CD4-positive, alpha-beta T cell treated with Interleukin-6 at 100 ng/mL for 8 hours (primary cell): ENCODE measurements around the gene ABLIM3.

ENCODE experiments used
- DNase-seq: peaks from one replicate; pipeline ENCODE4 v3.0.0-alpha.2; 2020; ENCODE audit warnings: mixed read lengths, low spot score

ABLIM3 gene

DNA sequence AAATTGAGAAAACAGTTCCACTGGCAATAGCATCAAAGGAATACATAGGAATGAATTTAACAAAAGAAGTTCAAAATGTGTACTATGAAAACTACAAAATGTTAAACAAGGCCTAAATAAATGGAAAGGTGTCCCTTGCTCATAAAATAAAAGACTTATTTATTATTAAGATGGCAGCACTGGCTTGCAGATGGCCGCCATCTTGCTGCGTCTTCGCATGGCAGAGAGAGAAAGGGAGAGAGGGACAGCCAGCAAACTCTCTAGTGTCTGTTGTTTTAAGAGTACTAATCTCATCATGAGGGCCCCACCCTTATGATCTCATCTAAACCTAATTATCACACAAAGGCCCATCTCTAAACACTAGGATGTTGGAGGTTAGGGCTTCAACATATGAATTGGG lies 47.1 kb downstream of the ABLIM3 start:
- DNase-seq, result no peak

DNA sequence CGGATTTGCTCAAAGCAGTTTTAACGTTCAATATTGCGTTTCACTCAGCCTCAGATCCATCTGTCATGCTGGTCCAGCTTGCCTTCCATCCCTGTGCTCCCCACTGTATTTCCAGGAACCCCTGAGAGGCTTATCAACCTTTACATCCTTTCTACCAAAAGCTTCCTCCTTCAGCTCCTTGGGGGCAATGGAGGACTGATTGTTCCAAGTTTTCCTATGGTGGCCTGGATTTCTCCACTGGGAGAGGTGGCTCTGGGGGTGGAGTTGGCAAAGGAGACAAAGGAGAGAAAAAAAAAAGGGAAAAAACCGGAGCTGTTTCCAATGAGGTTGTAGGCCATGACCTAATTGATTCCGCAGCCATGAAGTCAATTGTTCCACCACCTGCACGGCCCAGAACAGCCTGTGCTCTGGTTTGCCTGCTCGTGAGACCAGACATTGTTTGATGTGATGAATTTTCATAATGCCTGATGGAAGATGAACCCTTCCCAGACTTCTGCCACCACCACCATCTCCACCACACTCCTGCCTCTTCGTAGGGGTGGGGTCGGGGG lies 54.1 kb downstream of the ABLIM3 start:
- no peak for DNase-seq

DNA sequence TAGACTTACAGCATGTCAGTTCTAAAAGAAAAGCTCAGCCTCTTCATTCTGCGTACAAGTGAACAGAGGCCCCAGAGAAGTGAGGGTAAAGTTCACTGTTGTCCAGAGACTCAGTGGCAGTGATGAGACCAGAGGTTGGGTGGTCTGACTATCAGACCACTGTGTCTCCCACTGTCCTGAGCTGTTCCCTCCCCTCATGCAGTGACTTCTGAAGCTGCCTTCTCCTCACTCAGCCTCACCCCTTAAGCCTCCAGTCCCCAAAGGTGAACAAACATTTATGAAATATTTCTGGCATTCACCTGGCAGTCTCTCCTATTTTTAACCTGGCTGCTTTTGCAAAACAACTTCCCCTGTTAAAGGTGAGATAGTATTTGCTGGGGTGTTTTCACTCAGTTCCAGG lies 54.7 kb downstream of the ABLIM3 start:
- DNase-seq, result no peak

DNA sequence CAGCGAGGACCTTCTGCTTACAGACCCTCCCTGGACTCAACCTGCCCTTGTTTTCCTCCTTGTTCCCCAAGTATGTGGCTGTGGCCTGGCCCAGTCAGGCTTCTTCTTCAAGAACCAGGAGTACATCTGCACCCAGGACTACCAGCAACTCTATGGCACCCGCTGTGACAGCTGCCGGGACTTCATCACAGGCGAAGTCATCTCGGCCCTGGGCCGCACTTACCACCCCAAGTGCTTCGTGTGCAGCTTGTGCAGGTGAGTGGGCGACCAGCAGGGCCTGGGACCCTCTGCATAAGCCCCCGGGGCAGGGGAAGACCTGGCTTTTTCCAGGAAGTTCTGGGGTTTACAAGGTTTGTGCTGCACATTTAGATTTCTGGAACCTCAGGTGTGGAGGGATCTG lies 56.9 kb downstream of the ABLIM3 start:
- DNase-seq, result no peak

- no peak for DNase-seq
Observed at GRCh38 chr5:149200355-149200754, 59.1 kb downstream of the ABLIM3 start.

DNA sequence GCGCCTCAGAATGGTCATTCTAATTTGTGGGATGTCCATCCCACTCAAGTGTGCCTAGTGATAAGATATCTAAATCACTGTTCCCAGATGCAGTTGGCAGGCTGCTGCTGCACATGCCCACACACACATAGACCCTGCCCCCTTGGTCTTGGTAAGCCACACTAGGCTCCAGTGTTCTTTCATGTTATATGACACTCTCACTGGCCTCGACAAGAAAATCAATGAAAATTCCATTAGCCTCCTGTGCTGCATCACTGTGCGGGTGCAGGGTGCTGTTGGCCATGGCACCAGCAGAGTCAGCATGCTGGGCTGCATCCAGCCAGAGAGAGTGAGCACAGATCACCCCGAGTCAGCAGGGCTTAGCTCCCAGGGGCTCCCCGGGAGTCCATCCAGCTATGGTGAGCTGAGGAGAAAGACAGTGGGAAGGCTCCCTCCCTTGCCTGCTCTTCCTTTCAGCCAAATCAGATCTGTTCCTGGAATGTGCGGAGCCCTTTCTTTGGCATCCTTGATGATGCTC lies 59.9 kb downstream of the ABLIM3 start:
- DNase-seq, result no peak

GRCh38 chr5:149202910-149203451 lies 61.7 kb downstream of the ABLIM3 start:
- no peak for DNase-seq

DNA sequence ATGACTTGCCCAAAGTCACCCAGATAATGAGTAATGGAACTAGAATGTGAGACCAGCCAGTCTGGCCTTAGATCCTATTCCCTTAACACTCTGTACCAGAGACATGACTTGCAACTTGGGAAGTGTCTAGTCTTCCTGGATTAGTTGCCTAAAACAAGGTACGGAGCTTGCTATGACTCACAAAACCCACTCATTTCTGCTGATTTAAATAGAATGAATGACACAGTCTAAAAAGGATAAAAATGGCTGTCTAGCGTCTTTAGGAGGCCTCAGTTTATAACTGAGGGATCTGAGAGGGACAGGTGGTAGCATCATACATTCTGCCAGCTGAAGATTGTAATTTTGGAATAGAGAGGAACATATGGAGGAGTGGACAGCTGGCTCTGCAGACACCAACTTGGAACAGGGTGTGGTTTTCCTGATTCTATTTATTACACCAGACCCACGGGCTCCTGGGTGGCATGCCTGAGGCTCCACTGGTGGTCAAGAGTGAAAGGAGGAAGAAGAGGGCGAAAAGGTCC lies 62.7 kb downstream of the ABLIM3 start:
- no peak for DNase-seq

GRCh38 chr5:149205625-149206523 lies 64.6 kb downstream of the ABLIM3 start:
- DNase-seq, result no peak

DNA sequence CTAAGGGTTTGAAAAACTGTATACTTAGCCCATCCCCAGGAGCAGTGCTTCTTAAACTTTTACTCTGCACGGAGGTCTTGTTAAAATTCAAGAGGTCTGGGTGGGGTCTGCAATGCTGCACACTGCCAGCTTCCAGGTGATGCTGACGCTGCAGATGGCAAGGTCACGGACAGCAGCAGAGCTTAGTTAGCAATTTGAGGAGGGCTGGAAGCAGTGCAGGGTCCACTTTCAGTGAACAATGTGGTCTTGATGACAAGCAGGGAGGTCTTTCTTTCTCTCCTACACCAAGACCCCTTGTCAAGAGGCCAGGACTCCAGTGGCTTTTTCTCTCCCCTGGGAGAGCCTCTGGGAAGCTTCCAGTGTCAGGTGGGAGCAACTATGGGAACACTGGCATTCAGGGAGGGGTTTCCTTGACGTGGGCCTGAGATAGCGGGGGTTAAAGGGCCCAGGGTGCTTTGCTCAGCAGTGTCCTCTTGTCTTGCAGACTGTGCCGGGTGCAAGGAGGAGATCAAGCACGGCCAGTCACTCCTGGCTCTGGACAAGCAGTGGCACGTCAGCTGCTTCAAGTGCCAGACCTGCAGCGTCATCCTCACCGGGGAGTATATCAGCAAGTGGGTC lies 65.3 kb downstream of the ABLIM3 start:
- no peak for DNase-seq

GRCh38 chr5:149207831-149208230 lies 66.5 kb downstream of the ABLIM3 start:
- DNase-seq, result no peak

GRCh38 chr5:149210225-149210624 lies 68.9 kb downstream of the ABLIM3 start:
- DNase-seq, result no peak

- no peak for DNase-seq
Observed at GRCh38 chr5:149210968-149211490, 69.7 kb downstream of the ABLIM3 start.

GRCh38 chr5:149211566-149211965 lies 70.3 kb downstream of the ABLIM3 start:
- DNase-seq, result no peak

DNA sequence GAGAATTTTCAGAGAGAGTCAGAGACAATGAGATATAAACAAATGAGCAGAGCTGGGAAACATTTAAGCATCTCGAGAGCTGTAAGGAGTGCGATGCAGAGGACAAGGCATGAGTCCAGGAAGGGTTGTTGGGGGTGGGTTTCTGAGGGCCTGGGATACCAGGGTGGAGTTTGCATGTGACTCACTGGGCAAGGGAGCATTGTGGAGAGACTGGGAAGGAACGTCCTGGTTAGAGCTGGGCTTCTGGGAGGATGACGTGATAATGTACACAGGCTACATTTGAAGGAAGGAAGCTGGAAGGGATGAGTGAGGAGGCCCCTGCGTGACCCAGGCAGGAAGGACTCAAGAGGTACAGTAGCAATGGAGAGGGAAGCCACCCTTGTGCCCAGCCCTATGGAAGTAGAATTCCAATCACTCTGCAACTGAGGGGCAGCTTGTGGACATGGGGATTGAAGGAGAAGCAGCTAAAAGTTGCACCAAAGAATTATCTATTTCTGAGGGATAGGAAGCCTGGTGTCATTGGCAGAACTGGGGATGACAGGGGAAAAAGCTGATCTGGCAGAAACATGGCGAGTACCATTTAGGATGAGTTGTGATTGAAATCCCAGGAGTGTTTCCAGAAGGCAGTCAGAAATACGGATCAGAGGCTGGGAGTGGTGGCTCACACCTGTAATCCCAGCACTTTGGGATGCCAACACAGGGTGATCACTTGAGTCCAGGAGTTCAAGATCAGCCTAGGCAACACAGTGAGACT lies 71.1 kb downstream of the ABLIM3 start:
- DNase-seq, result no peak

DNA sequence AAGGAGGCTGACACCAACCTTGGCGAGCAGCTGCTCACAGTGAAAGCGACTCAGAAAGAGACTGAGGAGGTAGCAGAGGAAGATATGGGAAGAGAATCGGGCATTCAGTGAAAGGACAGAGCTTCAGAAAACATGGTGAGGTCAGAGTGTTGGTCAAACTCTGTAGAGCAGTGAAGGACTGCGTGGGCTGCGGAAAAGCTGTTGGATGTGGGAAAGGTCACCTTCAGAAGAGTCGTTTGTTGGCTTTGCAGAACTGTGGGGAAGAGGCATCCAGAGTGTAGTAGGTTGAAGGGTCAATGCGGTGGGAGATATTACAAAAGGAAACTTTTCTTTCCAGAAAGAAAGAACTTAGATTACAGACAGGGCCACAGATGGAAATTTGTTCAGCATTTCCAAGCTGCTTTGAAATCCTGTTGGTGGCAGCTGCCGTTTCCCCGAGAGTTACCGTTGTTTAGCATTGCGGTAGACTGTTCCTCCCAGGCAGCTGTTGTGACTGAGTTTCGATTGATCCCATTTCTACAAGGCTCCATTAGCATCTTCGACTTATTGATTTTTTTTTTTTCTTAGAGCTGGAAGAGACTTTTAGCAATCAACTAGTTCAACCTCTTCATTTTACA lies 72.1 kb downstream of the ABLIM3 start:
- DNase-seq, result no peak

- DNase-seq, result no peak
Observed at GRCh38 chr5:149215478-149216090, 74.3 kb downstream of the ABLIM3 start.

GRCh38 chr5:149216496-149216895 lies 75.2 kb downstream of the ABLIM3 start:
- DNase-seq, result no peak

DNA sequence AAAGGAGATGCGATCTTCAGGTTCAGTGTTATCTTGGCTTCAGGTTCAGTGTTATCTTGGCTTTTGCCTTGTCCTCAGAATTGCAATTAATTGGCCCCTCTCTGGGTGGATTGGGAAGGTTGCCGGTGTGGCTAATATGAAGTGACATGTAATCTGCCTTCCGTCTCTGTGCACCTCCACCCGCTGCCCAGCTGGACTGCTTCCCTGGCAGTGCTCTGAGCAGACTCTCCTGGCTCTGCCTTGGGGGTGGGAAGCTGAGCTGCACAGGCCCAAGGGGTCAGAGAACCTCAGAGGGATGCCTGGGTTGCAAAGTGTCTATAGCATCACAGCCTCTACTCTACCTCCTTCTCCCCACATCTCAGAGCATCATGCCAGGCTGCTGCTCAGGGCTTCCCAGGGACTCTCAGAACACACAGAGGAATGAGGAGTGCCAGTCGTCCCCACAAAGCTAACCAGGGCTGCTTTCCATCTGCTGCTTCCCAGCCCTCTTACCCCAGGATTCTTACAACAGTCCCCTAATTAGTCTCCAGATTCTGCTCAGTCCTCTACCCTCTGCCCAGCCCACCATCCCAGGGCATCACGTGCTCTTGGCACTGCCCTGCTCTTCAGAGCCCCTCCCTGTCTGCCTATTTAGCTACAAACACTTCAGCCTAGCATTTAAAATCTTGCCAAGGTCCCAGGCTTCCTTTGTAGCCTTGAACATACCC lies 76.0 kb downstream of the ABLIM3 start:
- DNase-seq, result no peak

DNA sequence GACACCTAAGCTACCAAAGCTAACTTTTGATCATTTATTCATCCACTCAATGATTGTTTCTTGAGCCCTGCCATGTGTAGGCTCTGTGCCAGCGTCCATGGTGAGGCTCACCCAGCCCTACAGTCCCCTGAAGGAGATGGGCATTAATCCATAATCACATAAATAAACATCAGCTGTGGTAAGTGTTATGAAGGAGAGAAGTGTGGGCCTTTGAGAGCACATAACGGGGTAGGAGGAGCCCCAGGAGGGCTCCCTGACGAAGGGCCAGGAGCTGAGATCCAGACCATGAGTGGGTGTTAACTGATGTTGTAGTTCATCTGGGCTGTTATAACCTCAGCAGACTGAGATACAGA lies 76.5 kb downstream of the ABLIM3 start:
- no peak for DNase-seq
